GM12878 (cell line): ENCODE data around the gene SOX6.

Source experiments
- ATF2 ChIP-seq: IDR thresholded peaks from 2 replicates; pipeline ENCODE4 v1.6.1; 2012; ENCODE audit warnings: low read length, inconsistent platforms
- CHD2 ChIP-seq: IDR thresholded peaks from 2 replicates; pipeline ENCODE4 v1.6.1; 2011; ENCODE audit warnings: low read depth, low read length, improper control_type of control experiment, borderline replicate concordance
- EP300 ChIP-seq, 2 experiments: fragments of 150-350 bp in 1 of 2; IDR thresholded peaks; 2 replicates each; pipeline ENCODE4 v1.6.1; 2011 to 2012; ENCODE audit warnings: low read depth in 2 of 2, low read length in 2 of 2, borderline replicate concordance in 1 of 2, improper control_type of control experiment in 1 of 2, inconsistent platforms in 1 of 2; ENCODE audit not compliant: control insufficient read depth in 1 of 2
- NFIC ChIP-seq: IDR thresholded peaks from 2 replicates; pipeline ENCODE4 v1.6.1; 2012; ENCODE audit warnings: low read depth, mild to moderate bottlenecking, inconsistent platforms, low read length, moderate library complexity
- POLR2A ChIP-seq: IDR thresholded peaks from 2 replicates; pipeline ENCODE4 v1.6.1; 2011; ENCODE audit warnings: low read depth, mild to moderate bottlenecking, low read length
- POLR2AphosphoS5 ChIP-seq: IDR thresholded peaks from 2 replicates; pipeline ENCODE4 v1.6.1; 2011; ENCODE audit warnings: mild to moderate bottlenecking, low read length, inconsistent platforms
- RCOR1 ChIP-seq: conservative IDR thresholded peaks from 2 replicates; pipeline ENCODE4 v1.6.1; 2012; ENCODE audit warnings: low read depth, low read length, improper control_type of control experiment
- SMAD5 ChIP-seq: IDR thresholded peaks from 2 replicates; pipeline ENCODE4 v1.6.1; 2016; ENCODE audit warnings: antibody characterized with exemption, low read depth
- SREBF2 ChIP-seq: IDR thresholded peaks from 2 replicates; pipeline ENCODE4 v1.6.1; 2012; ENCODE audit warnings: mild to moderate bottlenecking, low read length
- ZBTB11 ChIP-seq: fragments of 450-650 bp; formaldehyde crosslinking; IDR thresholded peaks from 2 replicates; pipeline ENCODE4 v1.5.0; 2022; ENCODE audit warnings: mild to moderate bottlenecking, missing genetic modification characterization
- TF ChIP-seq, protein P1 (sequence below), 3 experiments: IDR thresholded peaks in 2 of 3; conservative IDR thresholded peaks in 1 of 3; 2 replicates each; pipeline ENCODE4 v1.5.1; 2011; ENCODE audit warnings: low read depth in 3 of 3, low read length in 3 of 3, mild to moderate bottlenecking in 3 of 3, control low read depth in 2 of 3, moderate library complexity in 2 of 3, inconsistent platforms in 1 of 3, mixed read lengths in 1 of 3; ENCODE audit not compliant: control insufficient read depth in 2 of 3, insufficient read depth in 1 of 3; ENCODE audit errors: extremely low read depth in 1 of 3

DNA sequence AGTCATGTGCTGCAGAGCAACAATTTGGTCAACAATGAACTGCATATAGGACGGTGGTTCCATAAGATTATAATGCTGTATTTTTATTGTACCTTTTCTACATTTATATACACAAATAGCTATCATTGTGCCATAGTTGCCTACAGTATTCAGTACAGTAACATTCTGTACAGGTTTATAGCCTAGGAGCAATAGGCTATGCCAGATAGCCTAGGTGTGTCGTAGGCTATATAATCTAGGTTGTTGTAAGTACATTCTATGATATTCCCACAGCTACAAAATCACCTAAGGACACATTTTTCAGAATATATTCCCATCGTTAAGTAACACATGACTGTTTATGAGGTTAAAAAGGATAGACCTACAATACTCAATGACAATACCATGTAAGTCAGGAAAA, 423.9 kb downstream of the SOX6 start:
- no peak for TF ChIP-seq POLR2AphosphoS5
- no peak for TF ChIP-seq SREBF2
- TF ChIP-seq EP300 (IDR thresholded peaks at IDR 0.05; ENCODE audit: borderline replicate concordance in 1 of 2, control insufficient read depth in 1 of 2, low read depth in 2 of 2, low read length in 2 of 2) = no peak
- no peak for TF ChIP-seq CHD2
- TF ChIP-seq NFIC = no peak
- no peak for TF ChIP-seq POLR2A
- no peak for TF ChIP-seq ATF2
- no peak for TF ChIP-seq SMAD5
- TF ChIP-seq RCOR1 = no peak
- TF ChIP-seq ZBTB11 (CRISPR knock-in tag) = no peak
- TF ChIP-seq, protein P1, sequence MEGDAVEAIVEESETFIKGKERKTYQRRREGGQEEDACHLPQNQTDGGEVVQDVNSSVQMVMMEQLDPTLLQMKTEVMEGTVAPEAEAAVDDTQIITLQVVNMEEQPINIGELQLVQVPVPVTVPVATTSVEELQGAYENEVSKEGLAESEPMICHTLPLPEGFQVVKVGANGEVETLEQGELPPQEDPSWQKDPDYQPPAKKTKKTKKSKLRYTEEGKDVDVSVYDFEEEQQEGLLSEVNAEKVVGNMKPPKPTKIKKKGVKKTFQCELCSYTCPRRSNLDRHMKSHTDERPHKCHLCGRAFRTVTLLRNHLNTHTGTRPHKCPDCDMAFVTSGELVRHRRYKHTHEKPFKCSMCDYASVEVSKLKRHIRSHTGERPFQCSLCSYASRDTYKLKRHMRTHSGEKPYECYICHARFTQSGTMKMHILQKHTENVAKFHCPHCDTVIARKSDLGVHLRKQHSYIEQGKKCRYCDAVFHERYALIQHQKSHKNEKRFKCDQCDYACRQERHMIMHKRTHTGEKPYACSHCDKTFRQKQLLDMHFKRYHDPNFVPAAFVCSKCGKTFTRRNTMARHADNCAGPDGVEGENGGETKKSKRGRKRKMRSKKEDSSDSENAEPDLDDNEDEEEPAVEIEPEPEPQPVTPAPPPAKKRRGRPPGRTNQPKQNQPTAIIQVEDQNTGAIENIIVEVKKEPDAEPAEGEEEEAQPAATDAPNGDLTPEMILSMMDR (IDR thresholded peaks at IDR 0.05 in 2 of 3, conservative IDR thresholded peaks at IDR 0.05 in 1 of 3; ENCODE audit: control insufficient read depth in 2 of 3, extremely low read depth in 1 of 3, insufficient read depth in 1 of 3, low read depth in 3 of 3, low read length in 3 of 3) = no peak
